ENCODE measurements around the gene MED15.
"Not testable (repeated sequence)": the region's sequence is repeated elsewhere in the genome, so short reads cannot be mapped to it uniquely, and the experiment has no call there.

The MED15 gene

GRCh38 chr22:20586403-20586745 lies 79.0 kb downstream of the MED15 start:
- no peaks in the 10 kb centered on the region for H3K9me3 ChIP-seq (ENCODE audit: control insufficient read depth, insufficient read depth, low read length)
- H3K9ac ChIP-seq (ENCODE audit: low read depth, low read length): no peak overlapping the region
- H3K36me3 ChIP-seq (ENCODE audit: insufficient read depth, low read length): peaks cover 8% of the 10 kb centered on the region; the same call in 1 of the 2 replicates
- H3K4me1 ChIP-seq (ENCODE audit: insufficient read depth, low read length): no peaks in the 10 kb centered on the region; the same call in 1 of the 2 replicates

GRCh38 chr22:20587206-20587958 lies 80.0 kb downstream of the MED15 start:
- H3K9me3 ChIP-seq (ENCODE audit: control insufficient read depth, insufficient read depth, low read length): no peaks in the 10 kb centered on the region
- H3K36me3 ChIP-seq (ENCODE audit: insufficient read depth, low read length): peaks cover 8% of the 10 kb centered on the region; the same call in 1 of the 2 replicates
- no peaks in the 10 kb centered on the region; the same call in 1 of the 2 replicates for H3K4me1 ChIP-seq (ENCODE audit: insufficient read depth, low read length)

GRCh38 chr22:20588092-20588842 lies 80.9 kb downstream of the MED15 start:
- no peaks in the 10 kb centered on the region; the same call in 1 of the 2 replicates for H3K4me1 ChIP-seq (ENCODE audit: insufficient read depth, low read length)
- no peak overlapping the region for H3K9ac ChIP-seq (ENCODE audit: low read depth, low read length)
- peaks cover 8% of the 10 kb centered on the region; the same call in 1 of the 2 replicates for H3K36me3 ChIP-seq (ENCODE audit: insufficient read depth, low read length)
- H3K9me3 ChIP-seq (ENCODE audit: control insufficient read depth, insufficient read depth, low read length): no peaks in the 10 kb centered on the region

More at GRCh38 chr22:20587206-20587958, 80.0 kb downstream of the MED15 start:
- H3K9ac ChIP-seq (ENCODE audit: low read depth, low read length): no peak overlapping the region

GRCh38 chr22:20588843-20589581 lies 81.6 kb downstream of the MED15 start:
- Histone ChIP-seq H3K36me3 (ENCODE audit: insufficient read depth, low read length) (peaks cover 8% of the 10 kb centered on the region; the same call in 1 of the 2 replicates), H3K9ac (ENCODE audit: low read depth, low read length) (no peak overlapping the region), H3K4me1 (ENCODE audit: insufficient read depth, low read length) (no peaks in the 10 kb centered on the region; the same call in 1 of the 2 replicates), H3K9me3 (ENCODE audit: control insufficient read depth, insufficient read depth, low read length) (no peaks in the 10 kb centered on the region)

- no peaks in the 10 kb centered on the region; the same call in 1 of the 2 replicates for H3K4me1 ChIP-seq (ENCODE audit: insufficient read depth, low read length)
- H3K36me3 ChIP-seq (ENCODE audit: insufficient read depth, low read length): peaks cover 7% of the 10 kb centered on the region; the same call in 1 of the 2 replicates
- H3K9ac ChIP-seq (ENCODE audit: low read depth, low read length): no peak overlapping the region
- no peaks in the 10 kb centered on the region for H3K9me3 ChIP-seq (ENCODE audit: control insufficient read depth, insufficient read depth, low read length)
Measured at GRCh38 chr22:20589614-20590476, 82.4 kb downstream of the MED15 start.

GRCh38 chr22:20590477-20591294 lies 83.3 kb downstream of the MED15 start:
- H3K36me3 ChIP-seq (ENCODE audit: insufficient read depth, low read length): no peaks in the 10 kb centered on the region; the same call in 1 of the 2 replicates

GRCh38 chr22:20591295-20591645 lies 83.9 kb downstream of the MED15 start:
- H3K9ac ChIP-seq (ENCODE audit: low read depth, low read length): no peak overlapping the region
- H3K36me3 ChIP-seq (ENCODE audit: insufficient read depth, low read length): no peaks in the 10 kb centered on the region; the same call in 1 of the 2 replicates
- H3K9me3 ChIP-seq (ENCODE audit: control insufficient read depth, insufficient read depth, low read length): no peaks in the 10 kb centered on the region
- H3K4me1 ChIP-seq (ENCODE audit: insufficient read depth, low read length): no peaks in the 10 kb centered on the region; the same call in 1 of the 2 replicates

More at GRCh38 chr22:20590477-20591294, 83.3 kb downstream of the MED15 start:
- Histone ChIP-seq H3K4me1 (ENCODE audit: insufficient read depth, low read length) (no peaks in the 10 kb centered on the region; the same call in 1 of the 2 replicates), H3K9ac (ENCODE audit: low read depth, low read length) (no peak overlapping the region), H3K9me3 (ENCODE audit: control insufficient read depth, insufficient read depth, low read length) (no peaks in the 10 kb centered on the region)

GRCh38 chr22:20591660-20592310 lies 84.4 kb downstream of the MED15 start:
- Histone ChIP-seq H3K36me3 (ENCODE audit: insufficient read depth, low read length) (no peaks in the 10 kb centered on the region; the same call in 1 of the 2 replicates), H3K9ac (ENCODE audit: low read depth, low read length) (no peak overlapping the region), H3K4me1 (ENCODE audit: insufficient read depth, low read length) (no peaks in the 10 kb centered on the region; the same call in 1 of the 2 replicates), H3K9me3 (ENCODE audit: control insufficient read depth, insufficient read depth, low read length) (no peaks in the 10 kb centered on the region)

GRCh38 chr22:20594038-20594437 lies 86.6 kb downstream of the MED15 start:
- H3K36me3 ChIP-seq (ENCODE audit: insufficient read depth, low read length); H3K9ac ChIP-seq (ENCODE audit: low read depth, low read length); H3K4me1 ChIP-seq (ENCODE audit: insufficient read depth, low read length); H3K9me3 ChIP-seq (ENCODE audit: control insufficient read depth, insufficient read depth, low read length): not testable (repeated sequence)

GRCh38 chr22:20594486-20594885 lies 87.1 kb downstream of the MED15 start:
- H3K9ac ChIP-seq (ENCODE audit: low read depth, low read length); H3K9me3 ChIP-seq (ENCODE audit: control insufficient read depth, insufficient read depth, low read length); H3K4me1 ChIP-seq (ENCODE audit: insufficient read depth, low read length); H3K36me3 ChIP-seq (ENCODE audit: insufficient read depth, low read length): not testable (repeated sequence)

- Histone ChIP-seq H3K9me3 (ENCODE audit: control insufficient read depth, insufficient read depth, low read length) (no peaks in the 10 kb centered on the region), H3K4me1 (ENCODE audit: insufficient read depth, low read length) (peaks cover 3% of the 10 kb centered on the region; the same call in 1 of the 2 replicates), H3K36me3 (ENCODE audit: insufficient read depth, low read length) (no peaks in the 10 kb centered on the region), H3K9ac (ENCODE audit: low read depth, low read length) (no peak overlapping the region)
Measured at GRCh38 chr22:20595461-20595860, 88.1 kb downstream of the MED15 start.

GRCh38 chr22:20599117-20599516 lies 91.7 kb downstream of the MED15 start:
- no peaks in the 10 kb centered on the region for H3K36me3 ChIP-seq (ENCODE audit: insufficient read depth, low read length)
- no peaks in the 10 kb centered on the region for H3K9me3 ChIP-seq (ENCODE audit: control insufficient read depth, insufficient read depth, low read length)
- peaks cover 3% of the 10 kb centered on the region; the same call in 1 of the 2 replicates for H3K4me1 ChIP-seq (ENCODE audit: insufficient read depth, low read length)
- H3K9ac ChIP-seq (ENCODE audit: low read depth, low read length): no peak overlapping the region

Data from ES-I3 (cell line).